Mesothelial cell of epicardium (in vitro differentiated cells): ENCODE data around the gene IRAK1BP1. TPM values are rescaled to one million over a fixed set of nuclear protein-coding genes. Genes with fewer than 3 reads are reported as not detected.

Experiments
- DNase-seq, 2 experiments: peaks; one replicate each; pipeline ENCODE4 v3.0.0; 2021; ENCODE audit warnings: low spot score in 2 of 2; ENCODE audit not compliant: unreplicated experiment in 2 of 2
- H3K27ac Mint-ChIP-seq: 2 replicates; pipeline ENCODE4 v1.8.0; 2021; ENCODE audit warnings: mixed read lengths
- H3K27me3 Mint-ChIP-seq: 2 replicates; pipeline ENCODE4 v1.8.0; 2021; ENCODE audit warnings: low read depth, mixed read lengths
- H3K36me3 Mint-ChIP-seq: 2 replicates; pipeline ENCODE4 v1.8.0; 2021; ENCODE audit warnings: mixed read lengths
- H3K4me1 Mint-ChIP-seq: 2 replicates; pipeline ENCODE4 v1.8.0; 2021; ENCODE audit warnings: mixed read lengths
- H3K4me3 Mint-ChIP-seq: 2 replicates; pipeline ENCODE4 v1.8.0; 2021; ENCODE audit warnings: mild to moderate bottlenecking, moderate library complexity, mixed read lengths
- H3K9me3 Mint-ChIP-seq: 2 replicates; pipeline ENCODE4 v1.8.0; 2021; ENCODE audit warnings: mixed read lengths
- total RNA-seq: library from RNA; stranded (reverse); gene quantifications from 3 replicates; pipeline ENCODE4 v1.2.1, GENCODE V29; 2021
- TF ChIP-seq, protein P1 (sequence below): fragments of 200-600 bp; sonication (generic); IDR thresholded peaks from one replicate; pipeline ENCODE4 v1.5.0; 2021; ENCODE audit warnings: antibody characterized with exemption; ENCODE audit not compliant: unreplicated experiment

The IRAK1BP1 gene
- total RNA-seq, 1 donor from 2014 or later = 7.8 TPM

DNA sequence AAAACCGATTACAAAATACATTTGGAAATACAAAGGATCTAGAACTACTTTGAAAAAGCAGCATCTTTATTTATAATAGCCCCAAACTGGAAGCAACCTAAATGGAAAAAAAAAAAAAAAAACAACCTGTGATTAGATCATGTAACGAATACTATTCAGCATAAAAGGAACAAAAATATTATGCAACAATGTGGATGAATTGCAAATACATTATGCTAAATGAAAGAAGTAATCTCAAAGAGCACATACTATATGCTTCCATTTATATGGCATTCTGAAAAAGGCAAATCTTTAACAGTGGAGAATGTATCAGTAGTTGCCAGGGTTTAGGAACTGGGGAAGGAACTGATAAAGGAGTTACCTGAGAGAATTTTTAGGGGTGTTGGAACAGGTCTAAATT is 28.9 kb downstream of the IRAK1BP1 start:
- DNase-seq = no peak
- no peaks in the 10 kb centered on the region for H3K27me3 Mint-ChIP-seq
- peaks cover 15% of the 10 kb centered on the region for H3K36me3 Mint-ChIP-seq
- TF ChIP-seq, protein P1, sequence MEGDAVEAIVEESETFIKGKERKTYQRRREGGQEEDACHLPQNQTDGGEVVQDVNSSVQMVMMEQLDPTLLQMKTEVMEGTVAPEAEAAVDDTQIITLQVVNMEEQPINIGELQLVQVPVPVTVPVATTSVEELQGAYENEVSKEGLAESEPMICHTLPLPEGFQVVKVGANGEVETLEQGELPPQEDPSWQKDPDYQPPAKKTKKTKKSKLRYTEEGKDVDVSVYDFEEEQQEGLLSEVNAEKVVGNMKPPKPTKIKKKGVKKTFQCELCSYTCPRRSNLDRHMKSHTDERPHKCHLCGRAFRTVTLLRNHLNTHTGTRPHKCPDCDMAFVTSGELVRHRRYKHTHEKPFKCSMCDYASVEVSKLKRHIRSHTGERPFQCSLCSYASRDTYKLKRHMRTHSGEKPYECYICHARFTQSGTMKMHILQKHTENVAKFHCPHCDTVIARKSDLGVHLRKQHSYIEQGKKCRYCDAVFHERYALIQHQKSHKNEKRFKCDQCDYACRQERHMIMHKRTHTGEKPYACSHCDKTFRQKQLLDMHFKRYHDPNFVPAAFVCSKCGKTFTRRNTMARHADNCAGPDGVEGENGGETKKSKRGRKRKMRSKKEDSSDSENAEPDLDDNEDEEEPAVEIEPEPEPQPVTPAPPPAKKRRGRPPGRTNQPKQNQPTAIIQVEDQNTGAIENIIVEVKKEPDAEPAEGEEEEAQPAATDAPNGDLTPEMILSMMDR = no peak
- H3K27ac Mint-ChIP-seq = no peak overlapping the region
- H3K9me3 Mint-ChIP-seq = peaks cover 10% of the 10 kb centered on the region
- H3K4me3 Mint-ChIP-seq = no peak overlapping the region
- no peaks in the 10 kb centered on the region for H3K4me1 Mint-ChIP-seq

DNA sequence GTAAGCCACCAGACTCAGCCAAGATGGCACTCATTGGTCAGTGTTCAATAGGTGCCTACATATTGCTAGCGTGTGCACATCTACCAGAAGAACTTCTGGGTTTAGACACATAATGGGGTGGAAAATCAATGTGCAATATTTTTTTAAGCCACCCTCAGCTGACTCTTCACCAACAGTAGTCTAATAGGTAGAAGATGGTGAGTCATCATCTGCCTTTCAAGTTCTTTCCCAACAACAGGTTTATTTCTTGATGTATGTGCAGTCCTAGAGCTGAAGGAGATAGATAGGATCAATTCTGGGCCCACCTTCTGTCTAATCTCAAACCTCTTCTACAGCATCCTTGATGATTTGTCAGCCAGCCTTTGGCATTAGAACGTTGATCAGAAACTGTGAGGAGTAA is 41.3 kb downstream of the IRAK1BP1 start:
- DNase-seq = no peak
- Mint-ChIP-seq H3K36me3 (peaks cover 8% of the 10 kb centered on the region), H3K9me3 (no peaks in the 10 kb centered on the region), H3K4me1 (peaks cover 20% of the 10 kb centered on the region), H3K27ac (no peak overlapping the region), H3K27me3 (peaks cover 12% of the 10 kb centered on the region), H3K4me3 (no peak overlapping the region)
- TF ChIP-seq, protein P1 = no peak

DNA sequence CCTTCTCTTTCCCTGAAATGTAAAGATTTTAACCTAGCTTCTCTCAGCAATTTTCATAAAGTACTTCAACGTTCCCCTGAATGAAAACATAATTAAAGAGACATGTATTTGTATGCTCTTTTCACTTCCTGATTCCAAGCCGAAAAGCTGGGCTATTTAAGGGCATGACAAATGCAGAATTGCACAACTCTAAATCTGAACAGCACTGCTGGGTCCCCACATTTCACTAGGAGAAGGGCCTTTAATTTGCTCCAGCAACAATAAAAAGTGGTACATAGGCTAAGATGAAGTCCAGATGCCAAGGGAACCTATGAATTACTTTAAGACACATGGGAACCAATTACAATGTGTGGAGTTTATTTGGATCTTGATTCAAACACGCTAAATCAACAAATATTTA is 42.0 kb downstream of the IRAK1BP1 start:
- peaks cover 4% of the 10 kb centered on the region for H3K36me3 Mint-ChIP-seq
- TF ChIP-seq, protein P1 = no peak
- peaks cover 12% of the 10 kb centered on the region for H3K27me3 Mint-ChIP-seq
- H3K4me3 Mint-ChIP-seq = peak overlapping the region; percentile 71
- peaks cover 20% of the 10 kb centered on the region for H3K4me1 Mint-ChIP-seq
- no peak overlapping the region for H3K27ac Mint-ChIP-seq
- H3K9me3 Mint-ChIP-seq = no peaks in the 10 kb centered on the region
- DNase-seq = no peak

DNA sequence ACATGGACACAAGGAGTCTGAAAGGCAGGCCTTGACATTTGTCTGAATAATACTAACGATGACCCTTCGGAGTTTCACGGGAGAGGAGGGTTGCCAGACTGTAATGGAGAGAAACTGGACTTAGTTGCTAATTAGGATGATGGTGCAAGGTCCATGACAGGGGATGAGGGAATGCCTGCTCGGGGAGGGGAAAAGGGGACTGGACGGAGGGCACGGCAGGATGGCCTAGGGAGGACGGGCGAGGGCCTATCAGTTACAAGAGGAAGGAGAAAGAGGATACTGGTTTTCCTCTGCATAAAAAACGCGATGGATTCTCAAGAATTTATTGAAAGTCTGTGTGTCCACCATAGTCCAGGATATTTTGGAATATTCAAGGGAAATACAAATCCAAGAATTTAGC is 42.7 kb downstream of the IRAK1BP1 start:
- H3K36me3 Mint-ChIP-seq = peaks cover 4% of the 10 kb centered on the region
- H3K27ac Mint-ChIP-seq = no peak overlapping the region
- no peaks in the 10 kb centered on the region for H3K9me3 Mint-ChIP-seq
- peaks cover 20% of the 10 kb centered on the region for H3K4me1 Mint-ChIP-seq
- H3K4me3 Mint-ChIP-seq = peak overlapping the region; percentile 71
- peaks cover 12% of the 10 kb centered on the region for H3K27me3 Mint-ChIP-seq
- TF ChIP-seq, protein P1 = no peak
- DNase-seq = no peak

DNA sequence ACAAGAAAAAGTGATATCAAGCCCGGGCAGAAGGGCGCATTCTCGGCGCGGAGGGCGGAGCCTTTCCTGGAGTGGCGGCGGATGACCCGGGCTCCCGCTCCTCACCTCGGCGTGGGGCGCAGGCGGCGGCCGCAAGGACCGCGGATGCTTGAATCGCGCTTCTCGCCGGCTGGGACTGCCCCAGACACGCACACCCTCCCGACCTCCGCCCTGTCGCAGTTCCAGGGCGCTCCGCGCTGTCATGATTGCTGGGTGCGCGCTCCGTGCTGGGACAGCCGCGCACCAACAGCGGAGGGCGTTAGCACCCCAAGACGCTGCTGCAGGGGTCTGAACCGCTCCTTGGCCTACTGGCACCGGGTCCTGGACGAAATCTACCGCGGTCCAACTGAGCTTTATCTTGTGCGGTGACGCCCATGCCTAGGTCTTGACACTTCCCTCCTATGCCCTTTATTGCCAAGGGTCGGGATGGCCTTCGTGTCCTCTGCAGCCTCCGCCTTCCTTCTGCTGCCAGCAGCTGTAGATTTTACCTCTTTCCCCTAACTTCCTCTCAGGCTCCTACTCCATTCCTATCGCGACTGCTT is 43.3 kb downstream of the IRAK1BP1 start:
- H3K9me3 Mint-ChIP-seq = peaks cover 2% of the 10 kb centered on the region
- peaks cover 12% of the 10 kb centered on the region for H3K27me3 Mint-ChIP-seq
- TF ChIP-seq, protein P1 = no peak
- DNase-seq = peak in 1 of 2 experiments; percentile 45
- no peak overlapping the region for H3K27ac Mint-ChIP-seq
- H3K36me3 Mint-ChIP-seq = peaks cover 2% of the 10 kb centered on the region
- peaks cover 20% of the 10 kb centered on the region for H3K4me1 Mint-ChIP-seq
- peak overlapping the region; percentile 71 for H3K4me3 Mint-ChIP-seq
